ENCODE results near the gene PTPRE. TPM values are rescaled to one million over a fixed set of nuclear protein-coding genes. Genes with fewer than 3 reads are reported as not detected.

The PTPRE gene
- total RNA-seq, 1 experiment from 2014 or later, result 12.3 TPM

DNA sequence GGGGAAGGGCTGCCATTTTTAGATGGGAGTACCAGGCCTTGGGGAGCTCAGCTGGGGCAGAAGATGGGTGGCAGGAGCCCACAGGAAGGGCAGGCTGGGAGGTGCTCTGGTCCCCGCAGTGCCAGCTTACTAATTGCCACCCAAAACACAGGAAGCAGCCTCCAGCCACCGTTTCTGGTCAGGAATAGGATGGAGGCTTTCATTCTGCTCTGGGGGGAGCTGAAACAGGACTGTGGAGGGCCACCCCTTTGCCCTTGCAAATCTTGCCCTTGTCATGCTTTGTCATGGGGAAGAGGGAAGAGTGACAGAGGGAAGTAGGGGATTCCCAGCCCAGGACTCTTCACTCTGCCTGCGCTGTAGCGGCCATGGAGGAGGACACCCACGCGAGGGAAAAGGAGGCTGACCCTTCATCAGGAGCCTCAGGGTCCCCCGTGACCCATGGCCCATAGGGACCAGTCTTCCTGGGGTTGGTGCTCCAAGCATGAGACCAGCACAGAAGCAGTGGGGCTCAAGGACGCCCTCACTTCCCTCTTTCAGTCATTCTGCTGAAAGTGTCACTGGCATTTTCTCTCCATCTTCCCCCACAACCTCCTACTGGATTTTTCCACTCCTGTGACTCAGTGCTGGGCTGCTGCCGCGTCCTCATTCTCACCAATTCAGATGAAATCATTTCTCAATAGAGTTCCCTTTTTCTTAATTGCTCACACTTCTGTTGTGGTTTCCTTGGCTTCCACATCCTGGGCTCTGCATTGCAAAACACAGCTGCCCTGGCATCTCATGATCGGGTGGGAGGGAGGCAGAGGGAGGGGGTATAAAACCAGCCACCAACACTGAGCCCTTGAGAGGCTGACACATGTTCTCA, 157.4 kb downstream of the PTPRE start:
- Histone ChIP-seq H3K9me3 (ENCODE audit: control insufficient read depth in 1 of 2, insufficient read depth in 1 of 2, low read depth in 1 of 2, low read length in 2 of 2) (no peaks in the 10 kb centered on the region), H3K27ac (ENCODE audit: low read depth, low read length) (no peak overlapping the region), H3K4me1 (ENCODE audit: control insufficient read depth in 1 of 2, insufficient read depth in 2 of 2, low read length in 2 of 2) (no peaks in the 10 kb centered on the region), H3K9ac (ENCODE audit: low read length) (no peak overlapping the region), H3K4me2 (ENCODE audit: low read length) (no peak overlapping the region), H3K4me3 (replicated peaks in 1 of 2; ENCODE audit: low read depth in 1 of 2, low read length in 2 of 2) (no peak overlapping the region), H3K27me3 (ENCODE audit: insufficient read depth, low read length) (no peaks in the 10 kb centered on the region), H3K79me2 (ENCODE audit: insufficient read depth, low read length) (no peaks in the 10 kb centered on the region), H4K20me1 (ENCODE audit: insufficient read depth) (no peaks in the 10 kb centered on the region), H2AFZ (ENCODE audit: low read depth, low read length, poor library complexity, severe bottlenecking) (no peak overlapping the region), H3K36me3 (ENCODE audit: control insufficient read depth in 1 of 2, insufficient read depth in 2 of 2, low read length in 2 of 2) (no peaks in the 10 kb centered on the region; a peak in 1 of 4 replicates), H3K9me2 (ENCODE audit: insufficient read depth) (no peaks in the 10 kb centered on the region)
- TF ChIP-seq ZBTB33 (IDR thresholded peaks at IDR 0.05; ENCODE audit: extremely low read depth, insufficient replicate concordance, low read length) (no peak), POLR2A (IDR thresholded peaks at IDR 0.05; ENCODE audit: borderline replicate concordance, extremely low read depth, insufficient read depth, insufficient read length) (no peak), EZH2 (IDR thresholded peaks at IDR 0.05) (no peak), TCF7L2 (IDR thresholded peaks at IDR 0.05; ENCODE audit: borderline replicate concordance, extremely low read depth, insufficient read depth, insufficient read length) (no peak)
- CTCF ChIA-PET, result interaction anchor here (1.3 to 1.7 kb wide), 2 partner anchors 13 to 158 kb away, joined by 3 to 4 read pairs; partner anchors contain the start of gene PTPRE
- intact Hi-C loops (cut with micrococcal nuclease), result no loop called here
- DNase-seq (ENCODE audit: low read depth, low spot score), result no peak
- RAD21 ChIA-PET (ENCODE audit: low non-redundant PET in 1 of 2, low total read pairs in 2 of 2, uncharacterized antibody in 2 of 2, unreplicated experiment in 2 of 2), result no interaction called here
- ATAC-seq, result no peak
- POLR2A ChIA-PET, result no interaction called here
- BruUV-seq (replicated peaks), result no TSS peak

All from HCT116 (cell line).